ENCODE results near the gene CCL14. TPM values are rescaled to one million over a fixed set of nuclear protein-coding genes. Genes with fewer than 3 reads are reported as not detected.

The CCL14 gene
- total and polyA plus RNA-seq, 2 of the 13 experiments (the other 11 are each of a cell fraction or from before 2014, with no cell fraction given) = 1.1 to 1.7 TPM

DNA sequence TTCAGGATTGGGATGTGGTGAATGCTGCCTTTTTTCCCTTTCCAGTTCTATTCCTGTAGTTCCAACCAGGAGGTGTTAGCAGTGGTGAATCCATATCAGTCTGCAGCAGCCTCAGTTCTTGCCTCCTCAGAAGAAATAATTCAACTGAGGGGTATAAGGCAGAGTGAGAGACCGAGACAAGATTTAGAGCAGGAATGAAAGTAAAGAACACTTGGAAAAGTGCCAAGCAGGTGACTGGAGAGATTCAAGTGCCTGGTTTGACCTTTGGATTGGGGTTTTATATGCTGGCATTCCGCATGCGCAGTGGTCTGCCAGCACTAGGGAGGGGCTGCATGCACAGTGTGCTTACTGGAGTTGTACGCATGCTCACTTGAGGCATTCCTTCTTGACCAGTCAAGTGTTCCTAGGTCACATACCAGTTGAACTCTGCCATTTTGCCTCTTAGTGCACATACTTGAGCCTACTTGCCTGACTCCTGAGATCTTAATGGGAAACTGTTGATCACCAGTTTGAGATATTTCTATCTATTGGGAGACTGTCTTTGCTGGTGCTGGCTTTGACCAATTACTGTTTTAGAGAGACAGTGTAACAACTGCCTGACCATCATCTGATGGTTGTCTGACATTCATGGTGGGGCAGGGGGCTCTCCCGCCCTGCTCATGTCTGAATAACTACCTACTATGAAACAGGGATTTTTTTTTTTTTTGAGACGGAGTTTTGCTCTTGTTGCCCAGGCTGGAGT, 15.5 kb upstream of the CCL14 start:
- no TSS peak for BruUV-seq (replicated peaks)
- TF ChIP-seq, protein P1, sequence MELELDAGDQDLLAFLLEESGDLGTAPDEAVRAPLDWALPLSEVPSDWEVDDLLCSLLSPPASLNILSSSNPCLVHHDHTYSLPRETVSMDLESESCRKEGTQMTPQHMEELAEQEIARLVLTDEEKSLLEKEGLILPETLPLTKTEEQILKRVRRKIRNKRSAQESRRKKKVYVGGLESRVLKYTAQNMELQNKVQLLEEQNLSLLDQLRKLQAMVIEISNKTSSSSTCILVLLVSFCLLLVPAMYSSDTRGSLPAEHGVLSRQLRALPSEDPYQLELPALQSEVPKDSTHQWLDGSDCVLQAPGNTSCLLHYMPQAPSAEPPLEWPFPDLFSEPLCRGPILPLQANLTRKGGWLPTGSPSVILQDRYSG (CRISPR knock-in tag; IDR thresholded peaks at IDR 0.05) = no peak
- TF ChIP-seq TOPORS (CRISPR knock-in tag; IDR thresholded peaks at IDR 0.05) (no peak), KMT2A (CRISPR knock-in tag; IDR thresholded peaks at IDR 0.05) (0 out of 2 replicates have a peak, but pooled peaks have one; percentile 37), ZNF839 (CRISPR knock-in tag; IDR thresholded peaks at IDR 0.05; ENCODE audit: borderline replicate concordance) (no peak), ZNF670 (CRISPR knock-in tag; IDR thresholded peaks at IDR 0.05; ENCODE audit: borderline replicate concordance) (0 out of 2 replicates have a peak, but pooled peaks have one; percentile 32), ZNF205 (CRISPR knock-in tag; IDR thresholded peaks at IDR 0.05) (no peak), RORA (CRISPR knock-in tag; IDR thresholded peaks at IDR 0.05) (no peak), ONECUT2 (CRISPR knock-in tag; IDR thresholded peaks at IDR 0.05) (no peak), ZNF720 (CRISPR knock-in tag; IDR thresholded peaks at IDR 0.05) (no peak), EP300 (IDR thresholded peaks at IDR 0.05; ENCODE audit: low read depth in 2 of 2, low read length in 2 of 2) (0 out of 4 replicates have a peak, but pooled peaks have one; percentile 36 to 62), EP300 (CRISPR knock-in tag; IDR thresholded peaks at IDR 0.05; ENCODE audit: borderline replicate concordance) (no peak), ZNF484 (CRISPR knock-in tag; IDR thresholded peaks at IDR 0.05; ENCODE audit: borderline replicate concordance, low read depth) (no peak), SATB2 (CRISPR knock-in tag; IDR thresholded peaks at IDR 0.05) (no peak), ADNP (CRISPR knock-in tag; IDR thresholded peaks at IDR 0.05) (no peak), ERF (CRISPR knock-in tag; IDR thresholded peaks at IDR 0.05) (no peak), LCORL (IDR thresholded peaks at IDR 0.05) (0 out of 2 replicates have a peak, but pooled peaks have one; percentile 32), LCORL (CRISPR knock-in tag; IDR thresholded peaks at IDR 0.05) (no peak), SAFB2 (CRISPR knock-in tag; IDR thresholded peaks at IDR 0.05; ENCODE audit: borderline replicate concordance, low read depth) (peak; percentile 28; the same call in 1 of the 2 replicates), ZNF317 (CRISPR knock-in tag; IDR thresholded peaks at IDR 0.05) (0 out of 2 replicates have a peak, but pooled peaks have one; percentile 34), NCOA5 (CRISPR knock-in tag; IDR thresholded peaks at IDR 0.05) (no peak), ZSCAN20 (CRISPR knock-in tag; IDR thresholded peaks at IDR 0.05; ENCODE audit: borderline replicate concordance) (no peak), ZFP1 (CRISPR knock-in tag; IDR thresholded peaks at IDR 0.05) (no peak), DNMT3B (CRISPR knock-in tag; conservative IDR thresholded peaks at IDR 0.05) (no peak), ZFP36 (IDR thresholded peaks at IDR 0.05; ENCODE audit: borderline replicate concordance, low read depth, low read length, partially characterized antibody) (no peak), NCOR1 (IDR thresholded peaks at IDR 0.05; ENCODE audit: borderline replicate concordance, low read length) (no peak; the same call in 1 of the 2 replicates)
- TF ChIP-seq, protein P2, sequence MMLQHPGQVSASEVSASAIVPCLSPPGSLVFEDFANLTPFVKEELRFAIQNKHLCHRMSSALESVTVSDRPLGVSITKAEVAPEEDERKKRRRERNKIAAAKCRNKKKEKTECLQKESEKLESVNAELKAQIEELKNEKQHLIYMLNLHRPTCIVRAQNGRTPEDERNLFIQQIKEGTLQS (CRISPR knock-in tag; IDR thresholded peaks at IDR 0.05) = no peak

More for the DNA sequence above, 15.5 kb upstream of the CCL14 start:
- Histone ChIP-seq H3K4me3 (replicated peaks in 1 of 3; ENCODE audit: insufficient read depth in 1 of 3, low read depth in 2 of 3, low read length in 3 of 3) (peak overlapping the region; percentile 73 to 78 (median 76)), H4K20me1 (ENCODE audit: insufficient read depth, low read length) (no peaks in the 10 kb centered on the region), H3K36me3 (replicated peaks in 1 of 2; ENCODE audit: control insufficient read depth in 1 of 2, insufficient read depth in 2 of 2, low read length in 2 of 2) (peaks cover 5 to 10% of the 10 kb centered on the region in 2 experiments; a peak in 4 of 5 replicates), H3K27me3 (ENCODE audit: control insufficient read depth in 1 of 2, insufficient read depth in 2 of 2, low read length in 2 of 2) (no peaks in the 10 kb centered on the region; a peak in 1 of 5 replicates), H3K79me2 (ENCODE audit: insufficient read depth, low read length) (peaks cover 12% of the 10 kb centered on the region), H3K4me1 (ENCODE audit: insufficient read depth, low read length) (peaks cover 69% of the 10 kb centered on the region), H2AFZ (ENCODE audit: low read length) (no peak overlapping the region), H3K4me2 (ENCODE audit: low read depth, low read length) (peak overlapping the region; percentile 91), H3K9ac (ENCODE audit: insufficient read depth, low read depth, low read length) (peak overlapping the region; percentile 82), H3K9me3 (ENCODE audit: low read length) (no peaks in the 10 kb centered on the region), H3K27ac (ENCODE audit: extremely low read length, insufficient read depth, low read length) (peak overlapping the region; percentile 88)
- ATAC-seq (peak; percentile 76), FAIRE-seq (no peak), DNase-seq (ENCODE audit: low spot score) (peak; percentile 96)
- WGBS (ENCODE audit: low lambda C conversion rate) = 22% methylated on average over 5 of the region's 6 CpGs
- ChIA-PET CTCF (ENCODE audit: low intra/inter-chr PET ratio, low total read pairs) (no interaction called here), POLR2A (interaction anchor here (1.2 to 5.9 kb wide), 10 partner anchors 7 to 32 kb away, joined by 5 to 131 read pairs (median 17); partner anchors contain the start of gene CCL16)
- intact Hi-C loops (cut with micrococcal nuclease; ENCODE audit: unreplicated experiment) = loop anchor here (1.0 to 5.0 kb wide), 2 partner anchors 29 to 170 kb away; no protein-coding TSS in a partner anchor
- in situ Hi-C loops (cut with HindIII; ENCODE audit: extremely low pct_ligation_motif_present, low pct_unique_long_range_greater_than_20kb) = loop anchor here (10.0 kb wide), 1 partner anchor 63 kb away; the partner anchor contains the start of gene CCL18
